Adipocyte (in vitro differentiated cells): Measurements from ENCODE around the gene NWD2.
"Not testable (repeated sequence)": the region's sequence is repeated elsewhere in the genome, so short reads cannot be mapped to it uniquely, and the experiment has no call there.

ENCODE experiments used
- DNase-seq: peaks from one replicate; pipeline ENCODE4 v3.0.0-alpha.2; 2015; ENCODE audit warnings: low read depth
- H3K27me3 ChIP-seq: replicated peaks from 2 replicates; pipeline ENCODE4 v1.7.0; 2013; ENCODE audit warnings: mild to moderate bottlenecking, low read length, moderate library complexity; ENCODE audit not compliant: control insufficient read depth, insufficient read depth
- H3K36me3 ChIP-seq: 2 replicates; pipeline ENCODE4 v1.7.0; 2013; ENCODE audit warnings: low read length, mild to moderate bottlenecking, moderate library complexity; ENCODE audit not compliant: control insufficient read depth, insufficient read depth, severe bottlenecking
- H3K4me1 ChIP-seq: 2 replicates; pipeline ENCODE4 v1.7.0; 2013; ENCODE audit warnings: mild to moderate bottlenecking, low read length, moderate library complexity; ENCODE audit not compliant: control insufficient read depth, insufficient read depth
- H3K4me3 ChIP-seq: 2 replicates; pipeline ENCODE4 v1.7.0; 2013; ENCODE audit warnings: mild to moderate bottlenecking, low read length, moderate library complexity
- H3K9ac ChIP-seq: 2 replicates; pipeline ENCODE4 v1.7.0; 2013; ENCODE audit warnings: mild to moderate bottlenecking, low read length, moderate library complexity
- H3K9me3 ChIP-seq: 2 replicates; pipeline ENCODE4 v1.7.0; 2013; ENCODE audit warnings: mild to moderate bottlenecking, low read length, moderate library complexity; ENCODE audit not compliant: control insufficient read depth

Gene NWD2

GRCh38 chr4:37397505-37397904 is 153.0 kb downstream of the NWD2 start:
- Histone ChIP-seq H3K27me3 (peaks cover 4% of the 10 kb centered on the region), H3K9ac (no peak overlapping the region), H3K36me3 (no peaks in the 10 kb centered on the region), H3K4me3 (no peak overlapping the region), H3K9me3 (peaks cover 15% of the 10 kb centered on the region), H3K4me1 (no peaks in the 10 kb centered on the region)
- DNase-seq, result no peak

GRCh38 chr4:37400241-37400881 is 155.8 kb downstream of the NWD2 start:
- Histone ChIP-seq H3K9me3 (peaks cover 17% of the 10 kb centered on the region), H3K36me3 (no peaks in the 10 kb centered on the region), H3K4me3 (no peak overlapping the region), H3K27me3 (no peaks in the 10 kb centered on the region), H3K4me1 (no peaks in the 10 kb centered on the region), H3K9ac (no peak overlapping the region)
- DNase-seq, result no peak

- DNase-seq, H3K9ac ChIP-seq, H3K27me3 ChIP-seq, H3K4me1 ChIP-seq, H3K36me3 ChIP-seq, H3K9me3 ChIP-seq, H3K4me3 ChIP-seq: not testable (repeated sequence)
These were observed 163.6 kb downstream of the NWD2 start for GRCh38 chr4:37407938-37408826.

- not testable (repeated sequence) for H3K4me1 ChIP-seq, H3K9me3 ChIP-seq, H3K4me3 ChIP-seq, H3K27me3 ChIP-seq, DNase-seq, H3K9ac ChIP-seq, H3K36me3 ChIP-seq
These were observed 169.1 kb downstream of the NWD2 start for GRCh38 chr4:37413612-37414011.

GRCh38 chr4:37415845-37416369 is 171.4 kb downstream of the NWD2 start:
- no peak overlapping the region for H3K9ac ChIP-seq
- no peak for DNase-seq
- H3K36me3 ChIP-seq, result no peaks in the 10 kb centered on the region
- no peaks in the 10 kb centered on the region for H3K9me3 ChIP-seq
- H3K4me3 ChIP-seq, result no peak overlapping the region
- no peaks in the 10 kb centered on the region for H3K4me1 ChIP-seq
- H3K27me3 ChIP-seq, result no peaks in the 10 kb centered on the region

GRCh38 chr4:37421614-37422013 is 177.1 kb downstream of the NWD2 start:
- Histone ChIP-seq H3K4me1 (no peaks in the 10 kb centered on the region), H3K4me3 (no peak overlapping the region), H3K9ac (no peak overlapping the region), H3K27me3 (no peaks in the 10 kb centered on the region), H3K9me3 (no peaks in the 10 kb centered on the region), H3K36me3 (no peaks in the 10 kb centered on the region)
- no peak for DNase-seq

GRCh38 chr4:37422102-37422501 is 177.6 kb downstream of the NWD2 start:
- Histone ChIP-seq H3K9me3 (no peaks in the 10 kb centered on the region), H3K27me3 (peaks cover 5% of the 10 kb centered on the region), H3K9ac (no peak overlapping the region), H3K4me1 (no peaks in the 10 kb centered on the region), H3K4me3 (no peak overlapping the region), H3K36me3 (no peaks in the 10 kb centered on the region)
- no peak for DNase-seq

- H3K4me1 ChIP-seq, result no peaks in the 10 kb centered on the region
- no peaks in the 10 kb centered on the region for H3K36me3 ChIP-seq
- H3K9me3 ChIP-seq, result no peaks in the 10 kb centered on the region
- H3K4me3 ChIP-seq, result no peak overlapping the region
- no peak overlapping the region for H3K9ac ChIP-seq
- peaks cover 8% of the 10 kb centered on the region for H3K27me3 ChIP-seq
- DNase-seq, result no peak
These were observed 178.1 kb downstream of the NWD2 start for GRCh38 chr4:37422638-37423037.

- Histone ChIP-seq H3K9ac (no peak overlapping the region), H3K4me3 (no peak overlapping the region), H3K36me3 (no peaks in the 10 kb centered on the region), H3K9me3 (no peaks in the 10 kb centered on the region), H3K4me1 (no peaks in the 10 kb centered on the region), H3K27me3 (peaks cover 8% of the 10 kb centered on the region)
- DNase-seq, result no peak
These were observed 178.8 kb downstream of the NWD2 start for GRCh38 chr4:37423310-37423709.

GRCh38 chr4:37424753-37425152 is 180.2 kb downstream of the NWD2 start:
- Histone ChIP-seq H3K9ac (no peak overlapping the region), H3K4me1 (no peaks in the 10 kb centered on the region), H3K36me3 (no peaks in the 10 kb centered on the region), H3K9me3 (no peaks in the 10 kb centered on the region), H3K4me3 (no peak overlapping the region), H3K27me3 (peaks cover 8% of the 10 kb centered on the region)
- no peak for DNase-seq

GRCh38 chr4:37425857-37426256 is 181.3 kb downstream of the NWD2 start:
- no peak for DNase-seq
- Histone ChIP-seq H3K36me3 (no peaks in the 10 kb centered on the region), H3K9me3 (no peaks in the 10 kb centered on the region), H3K9ac (no peak overlapping the region), H3K27me3 (peaks cover 8% of the 10 kb centered on the region), H3K4me1 (no peaks in the 10 kb centered on the region), H3K4me3 (no peak overlapping the region)
